GM23338 (cell line): ENCODE results near the gene NPC1.

Source experiments
- EZH2 ChIP-seq: fragments of 200-600 bp; sonication (generic); IDR thresholded peaks from one replicate; pipeline ENCODE4 v1.8.0; 2017; ENCODE audit warnings: antibody characterized with exemption, mild to moderate bottlenecking, low read depth; ENCODE audit not compliant: unreplicated experiment
- TF ChIP-seq, protein P1 (sequence below), 2 experiments: fragments of 200-600 bp in 1 of 2; sonication (generic) in 1 of 2; conservative IDR thresholded peaks; 2 replicates each; pipeline versions ENCODE4 v1.5.1 to v1.6.1; 2016 to 2017; ENCODE audit warnings: antibody characterized with exemption in 2 of 2, low read depth in 2 of 2, mild to moderate bottlenecking in 2 of 2, moderate library complexity in 1 of 2

DNA sequence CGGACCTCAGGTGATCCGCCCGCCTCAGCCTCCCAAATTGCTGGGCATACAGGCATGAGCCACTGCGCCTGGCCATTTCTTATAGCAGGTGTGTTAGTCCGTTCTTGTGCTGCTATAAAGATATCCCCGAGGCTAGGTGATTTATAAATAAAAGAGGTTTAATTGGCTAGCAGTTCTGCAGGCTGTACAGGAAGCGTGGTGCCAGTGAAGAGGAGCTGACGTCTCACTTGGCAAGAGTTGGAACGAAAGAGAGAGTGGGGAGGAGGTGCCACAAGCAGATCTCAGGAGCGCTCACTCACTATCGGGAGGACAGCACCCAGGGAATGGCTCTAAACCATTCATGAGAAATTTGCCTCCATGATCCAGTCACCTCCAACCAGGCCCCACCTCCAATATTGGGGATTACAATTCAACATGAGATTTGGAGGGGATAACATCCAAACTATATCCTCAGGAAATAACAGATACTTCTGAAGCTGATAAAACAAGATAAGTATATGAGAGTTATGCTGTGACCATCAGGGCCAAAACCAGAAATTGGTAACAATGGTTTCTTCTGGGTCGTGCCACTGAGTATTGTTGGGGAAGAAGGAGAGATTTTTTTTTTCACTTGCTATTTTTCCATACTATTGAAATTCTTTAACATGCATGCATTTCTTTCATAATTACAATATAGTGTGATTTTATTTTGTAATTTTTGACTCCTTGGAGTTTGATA, 90.4 kb downstream of the NPC1 start:
- TF ChIP-seq, protein P1, sequence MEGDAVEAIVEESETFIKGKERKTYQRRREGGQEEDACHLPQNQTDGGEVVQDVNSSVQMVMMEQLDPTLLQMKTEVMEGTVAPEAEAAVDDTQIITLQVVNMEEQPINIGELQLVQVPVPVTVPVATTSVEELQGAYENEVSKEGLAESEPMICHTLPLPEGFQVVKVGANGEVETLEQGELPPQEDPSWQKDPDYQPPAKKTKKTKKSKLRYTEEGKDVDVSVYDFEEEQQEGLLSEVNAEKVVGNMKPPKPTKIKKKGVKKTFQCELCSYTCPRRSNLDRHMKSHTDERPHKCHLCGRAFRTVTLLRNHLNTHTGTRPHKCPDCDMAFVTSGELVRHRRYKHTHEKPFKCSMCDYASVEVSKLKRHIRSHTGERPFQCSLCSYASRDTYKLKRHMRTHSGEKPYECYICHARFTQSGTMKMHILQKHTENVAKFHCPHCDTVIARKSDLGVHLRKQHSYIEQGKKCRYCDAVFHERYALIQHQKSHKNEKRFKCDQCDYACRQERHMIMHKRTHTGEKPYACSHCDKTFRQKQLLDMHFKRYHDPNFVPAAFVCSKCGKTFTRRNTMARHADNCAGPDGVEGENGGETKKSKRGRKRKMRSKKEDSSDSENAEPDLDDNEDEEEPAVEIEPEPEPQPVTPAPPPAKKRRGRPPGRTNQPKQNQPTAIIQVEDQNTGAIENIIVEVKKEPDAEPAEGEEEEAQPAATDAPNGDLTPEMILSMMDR (conservative IDR thresholded peaks at IDR 0.05; ENCODE audit: low read depth in 2 of 2), result no peak
- no peak for TF ChIP-seq EZH2
